IPS-15b (cell line): Measurements from ENCODE around the gene ZNF582.

Experiments used
- H3K27me3 ChIP-seq: one replicate; pipeline ENCODE4 v1.6.1; 2013; ENCODE audit warnings: low read length; ENCODE audit not compliant: control insufficient read depth, insufficient read depth
- H3K36me3 ChIP-seq: one replicate; pipeline ENCODE4 v1.6.1; 2013; ENCODE audit warnings: low read length; ENCODE audit not compliant: control insufficient read depth, insufficient read depth
- H3K4me1 ChIP-seq: one replicate; pipeline ENCODE4 v1.6.1; 2013; ENCODE audit warnings: mild to moderate bottlenecking, low read length; ENCODE audit not compliant: control insufficient read depth, insufficient read depth
- H3K4me3 ChIP-seq: one replicate; pipeline ENCODE4 v1.5.1; 2013; ENCODE audit warnings: low read depth, low read length
- H3K9ac ChIP-seq: one replicate; pipeline ENCODE4 v1.6.1; 2013; ENCODE audit warnings: low read depth, mild to moderate bottlenecking, low read length
- H3K9me3 ChIP-seq: one replicate; pipeline ENCODE4 v1.6.1; 2013; ENCODE audit warnings: mild to moderate bottlenecking, low read length; ENCODE audit not compliant: control insufficient read depth, insufficient read depth

ZNF582 gene

GRCh38 chr19:56383826-56384605 lies 9.3 kb downstream of the ZNF582 start:
- no peaks in the 10 kb centered on the region for H3K4me1 ChIP-seq
- no peak overlapping the region for H3K4me3 ChIP-seq
- no peaks in the 10 kb centered on the region for H3K36me3 ChIP-seq
- no peaks in the 10 kb centered on the region for H3K9me3 ChIP-seq
- no peak overlapping the region for H3K9ac ChIP-seq
- H3K27me3 ChIP-seq, result no peaks in the 10 kb centered on the region

- Histone ChIP-seq H3K36me3 (peaks cover 22% of the 10 kb centered on the region), H3K27me3 (no peaks in the 10 kb centered on the region), H3K4me3 (no peak overlapping the region), H3K4me1 (no peaks in the 10 kb centered on the region), H3K9me3 (no peaks in the 10 kb centered on the region), H3K9ac (no peak overlapping the region)
Observed at GRCh38 chr19:56377105-56377924, 16.0 kb downstream of the ZNF582 start.

- no peaks in the 10 kb centered on the region for H3K27me3 ChIP-seq
- peaks cover 6% of the 10 kb centered on the region for H3K4me1 ChIP-seq
- H3K4me3 ChIP-seq, result no peak overlapping the region
- peaks cover 19% of the 10 kb centered on the region for H3K36me3 ChIP-seq
- no peak overlapping the region for H3K9ac ChIP-seq
- H3K9me3 ChIP-seq, result no peaks in the 10 kb centered on the region
Observed at GRCh38 chr19:56372281-56372680, 21.1 kb downstream of the ZNF582 start.

GRCh38 chr19:56369886-56370676 lies 23.3 kb downstream of the ZNF582 start:
- Histone ChIP-seq H3K9me3 (no peaks in the 10 kb centered on the region), H3K4me3 (no peak overlapping the region), H3K4me1 (peaks cover 6% of the 10 kb centered on the region), H3K27me3 (no peaks in the 10 kb centered on the region), H3K9ac (no peak overlapping the region), H3K36me3 (peaks cover 14% of the 10 kb centered on the region)

- H3K9ac ChIP-seq, result peak overlapping the region; percentile 91
- peaks cover 11% of the 10 kb centered on the region for H3K36me3 ChIP-seq
- H3K9me3 ChIP-seq, result no peaks in the 10 kb centered on the region
- H3K4me1 ChIP-seq, result peaks cover 6% of the 10 kb centered on the region
- H3K4me3 ChIP-seq, result peak overlapping the region; percentile 82
- no peaks in the 10 kb centered on the region for H3K27me3 ChIP-seq
Observed at GRCh38 chr19:56367829-56368711, 25.3 kb downstream of the ZNF582 start.

- Histone ChIP-seq H3K4me1 (no peaks in the 10 kb centered on the region), H3K9me3 (no peaks in the 10 kb centered on the region), H3K36me3 (peaks cover 4% of the 10 kb centered on the region), H3K4me3 (no peak overlapping the region), H3K27me3 (no peaks in the 10 kb centered on the region), H3K9ac (no peak overlapping the region)
Observed at GRCh38 chr19:56360841-56361240, 32.5 kb downstream of the ZNF582 start.

GRCh38 chr19:56356944-56357343 lies 36.4 kb downstream of the ZNF582 start:
- H3K4me3 ChIP-seq, result no peak overlapping the region
- H3K9ac ChIP-seq, result no peak overlapping the region
- no peaks in the 10 kb centered on the region for H3K27me3 ChIP-seq
- H3K4me1 ChIP-seq, result no peaks in the 10 kb centered on the region
- H3K9me3 ChIP-seq, result no peaks in the 10 kb centered on the region
- no peaks in the 10 kb centered on the region for H3K36me3 ChIP-seq

- Histone ChIP-seq H3K4me1 (peaks cover 3% of the 10 kb centered on the region), H3K9ac (no peak overlapping the region), H3K27me3 (no peaks in the 10 kb centered on the region), H3K36me3 (no peaks in the 10 kb centered on the region), H3K9me3 (no peaks in the 10 kb centered on the region), H3K4me3 (no peak overlapping the region)
Observed at GRCh38 chr19:56355517-56355916, 37.8 kb downstream of the ZNF582 start.

GRCh38 chr19:56351208-56351607 lies 42.1 kb downstream of the ZNF582 start:
- no peaks in the 10 kb centered on the region for H3K9me3 ChIP-seq
- peaks cover 6% of the 10 kb centered on the region for H3K4me1 ChIP-seq
- H3K36me3 ChIP-seq, result no peaks in the 10 kb centered on the region
- no peaks in the 10 kb centered on the region for H3K27me3 ChIP-seq
- H3K4me3 ChIP-seq, result no peak overlapping the region
- no peak overlapping the region for H3K9ac ChIP-seq

- Histone ChIP-seq H3K9ac (no peak overlapping the region), H3K4me1 (peaks cover 11% of the 10 kb centered on the region), H3K27me3 (no peaks in the 10 kb centered on the region), H3K4me3 (no peak overlapping the region), H3K36me3 (no peaks in the 10 kb centered on the region), H3K9me3 (no peaks in the 10 kb centered on the region)
Observed at GRCh38 chr19:56350416-56351045, 42.8 kb downstream of the ZNF582 start.
